ENCODE results near the gene CREB3L2. TPM values are rescaled to one million over a fixed set of nuclear protein-coding genes. Genes with fewer than 3 reads are reported as not detected.

CREB3L2 gene
- polyA plus RNA-seq, 3 donors = 6.9 to 12.9 (median 11.9) TPM

DNA sequence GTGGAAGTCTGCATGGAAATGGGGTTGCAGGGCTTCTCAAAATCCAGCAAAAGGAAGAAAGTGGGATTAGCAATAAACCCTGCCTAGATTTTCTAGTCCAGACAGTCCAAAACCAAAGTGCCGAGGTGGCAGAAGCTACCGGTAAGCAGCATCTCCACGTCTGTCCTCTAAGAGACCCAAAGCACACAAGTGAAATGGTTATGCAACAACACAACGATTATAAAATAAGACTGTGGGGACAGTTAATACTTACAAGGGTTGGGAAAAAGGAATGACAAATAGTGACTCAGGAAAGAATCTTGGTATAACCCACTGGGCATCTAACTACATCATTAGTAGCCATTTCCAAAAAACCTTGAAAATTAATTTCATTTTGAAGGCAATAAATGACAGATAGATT lies 24.7 kb downstream of the CREB3L2 start:
- H3K9me3 ChIP-seq (replicated peaks in 1 of 2; ENCODE audit: control insufficient read depth in 1 of 2, insufficient read depth in 1 of 2, low read length in 2 of 2) = peaks cover under 1 to 1% of the 10 kb centered on the region in 2 donors
- H3K4me2 ChIP-seq (replicated peaks; ENCODE audit: extremely low read depth, low read length, poor library complexity, severe bottlenecking) = no peak overlapping the region
- peaks cover 80% of the 10 kb centered on the region for H3K79me2 ChIP-seq (ENCODE audit: insufficient read depth, low read length)
- H3K36me3 Mint-ChIP-seq = peaks cover 3 to 27% of the 10 kb centered on the region in 2 donors
- H3K4me3 Mint-ChIP-seq = no peak overlapping the region
- no peak overlapping the region for H3K27ac ChIP-seq (ENCODE audit: low read depth in 1 of 2, low read length in 2 of 2)
- TF ChIP-seq, protein P1, sequence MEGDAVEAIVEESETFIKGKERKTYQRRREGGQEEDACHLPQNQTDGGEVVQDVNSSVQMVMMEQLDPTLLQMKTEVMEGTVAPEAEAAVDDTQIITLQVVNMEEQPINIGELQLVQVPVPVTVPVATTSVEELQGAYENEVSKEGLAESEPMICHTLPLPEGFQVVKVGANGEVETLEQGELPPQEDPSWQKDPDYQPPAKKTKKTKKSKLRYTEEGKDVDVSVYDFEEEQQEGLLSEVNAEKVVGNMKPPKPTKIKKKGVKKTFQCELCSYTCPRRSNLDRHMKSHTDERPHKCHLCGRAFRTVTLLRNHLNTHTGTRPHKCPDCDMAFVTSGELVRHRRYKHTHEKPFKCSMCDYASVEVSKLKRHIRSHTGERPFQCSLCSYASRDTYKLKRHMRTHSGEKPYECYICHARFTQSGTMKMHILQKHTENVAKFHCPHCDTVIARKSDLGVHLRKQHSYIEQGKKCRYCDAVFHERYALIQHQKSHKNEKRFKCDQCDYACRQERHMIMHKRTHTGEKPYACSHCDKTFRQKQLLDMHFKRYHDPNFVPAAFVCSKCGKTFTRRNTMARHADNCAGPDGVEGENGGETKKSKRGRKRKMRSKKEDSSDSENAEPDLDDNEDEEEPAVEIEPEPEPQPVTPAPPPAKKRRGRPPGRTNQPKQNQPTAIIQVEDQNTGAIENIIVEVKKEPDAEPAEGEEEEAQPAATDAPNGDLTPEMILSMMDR (IDR thresholded peaks at IDR 0.05) = no peak
- H3K4me3 ChIP-seq (replicated peaks in 1 of 3; ENCODE audit: low read depth in 2 of 3, low read length in 3 of 3) = no peak overlapping the region
- H4K20me1 ChIP-seq (ENCODE audit: insufficient read depth, low read length) = peaks cover 17% of the 10 kb centered on the region
- H3K36me3 ChIP-seq (replicated peaks in 1 of 2; ENCODE audit: control insufficient read depth in 1 of 2, insufficient read depth in 2 of 2, low read length in 2 of 2) = peaks cover 0 to 3% of the 10 kb centered on the region in 2 donors
- no peak overlapping the region for H3K27ac Mint-ChIP-seq
- no CpG with 5 or more reads among the region's 4 CpGs for WGBS (ENCODE audit: insufficient coverage)
- intact Hi-C loops (cut with micrococcal nuclease) = no loop called here
- peaks cover 9 to 10% of the 10 kb centered on the region in 2 donors for H3K4me1 ChIP-seq (ENCODE audit: control insufficient read depth in 1 of 2, insufficient read depth in 2 of 2, low read length in 2 of 2)
- H3K4me1 Mint-ChIP-seq = peaks cover 30% of the 10 kb centered on the region
- H3K27me3 Mint-ChIP-seq (ENCODE audit: low read depth in 3 of 3) = peaks cover 0 to 3% (median 0%) of the 10 kb centered on the region in 3 donors
- no peak for DNase-seq
- H3K27me3 ChIP-seq (ENCODE audit: control insufficient read depth in 2 of 2, insufficient read depth in 2 of 2, low read length in 2 of 2) = no peaks in the 10 kb centered on the region
- H3K9ac ChIP-seq (ENCODE audit: insufficient read depth, low read length, poor library complexity, severe bottlenecking) = no peak overlapping the region
- H2AFZ ChIP-seq (ENCODE audit: insufficient read depth, low read depth, low read length, poor library complexity, severe bottlenecking) = no peak overlapping the region
- peaks cover 0 to 1% (median under 1%) of the 10 kb centered on the region in 7 donors for H3K9me3 Mint-ChIP-seq

DNA sequence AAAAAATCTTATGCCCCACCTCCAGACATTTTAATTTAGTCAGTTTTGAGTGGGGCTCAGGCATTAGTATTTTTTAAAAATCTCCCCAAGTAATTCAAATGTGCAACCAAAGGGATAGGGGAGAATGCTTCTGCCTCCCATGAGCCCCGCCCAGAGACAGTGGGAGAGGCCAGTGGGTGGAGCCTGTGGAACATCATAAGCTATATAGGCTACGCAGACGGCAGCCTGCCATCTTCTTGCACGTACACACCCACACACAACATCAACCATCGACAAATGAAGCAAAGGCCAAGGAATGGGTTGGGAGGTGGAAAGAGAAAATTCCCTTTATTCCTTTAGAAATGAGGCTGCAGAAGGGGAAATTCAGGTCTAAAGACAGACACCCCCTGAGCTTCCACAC lies 25.2 kb downstream of the CREB3L2 start:
- no CpG with 5 or more reads among the region's 5 CpGs for WGBS (ENCODE audit: insufficient coverage)
- no peaks in the 10 kb centered on the region for H3K36me3 ChIP-seq (replicated peaks in 1 of 2; ENCODE audit: control insufficient read depth in 1 of 2, insufficient read depth in 2 of 2, low read length in 2 of 2)
- H3K4me1 Mint-ChIP-seq = peaks cover 27% of the 10 kb centered on the region
- H3K79me2 ChIP-seq (ENCODE audit: insufficient read depth, low read length) = peaks cover 85% of the 10 kb centered on the region
- H4K20me1 ChIP-seq (ENCODE audit: insufficient read depth, low read length) = peaks cover 17% of the 10 kb centered on the region
- peaks cover 0 to 3% (median 0%) of the 10 kb centered on the region in 3 donors for H3K27me3 Mint-ChIP-seq (ENCODE audit: low read depth in 3 of 3)
- peaks cover 0 to 1% (median 0%) of the 10 kb centered on the region in 7 donors for H3K9me3 Mint-ChIP-seq
- no peak overlapping the region for H3K27ac Mint-ChIP-seq
- no peaks in the 10 kb centered on the region for H3K9me3 ChIP-seq (replicated peaks in 1 of 2; ENCODE audit: control insufficient read depth in 1 of 2, insufficient read depth in 1 of 2, low read length in 2 of 2)
- H3K4me3 Mint-ChIP-seq = no peak overlapping the region
- no peaks in the 10 kb centered on the region for H3K27me3 ChIP-seq (ENCODE audit: control insufficient read depth in 2 of 2, insufficient read depth in 2 of 2, low read length in 2 of 2)
- no peak for DNase-seq
- no peak overlapping the region for H3K9ac ChIP-seq (ENCODE audit: insufficient read depth, low read length, poor library complexity, severe bottlenecking)
- H3K4me1 ChIP-seq (ENCODE audit: control insufficient read depth in 1 of 2, insufficient read depth in 2 of 2, low read length in 2 of 2) = peaks cover 4 to 7% of the 10 kb centered on the region in 2 donors
- H3K4me2 ChIP-seq (replicated peaks; ENCODE audit: extremely low read depth, low read length, poor library complexity, severe bottlenecking) = no peak overlapping the region
- TF ChIP-seq, protein P1 (IDR thresholded peaks at IDR 0.05) = no peak
- intact Hi-C loops (cut with micrococcal nuclease) = no loop called here
- H2AFZ ChIP-seq (ENCODE audit: insufficient read depth, low read depth, low read length, poor library complexity, severe bottlenecking) = no peak overlapping the region
- no peak overlapping the region for H3K27ac ChIP-seq (ENCODE audit: low read depth in 1 of 2, low read length in 2 of 2)
- no peak overlapping the region for H3K4me3 ChIP-seq (replicated peaks in 1 of 3; ENCODE audit: low read depth in 2 of 3, low read length in 3 of 3)
- H3K36me3 Mint-ChIP-seq = peaks cover 3 to 27% of the 10 kb centered on the region in 2 donors

Measured in CD14-positive monocyte (primary cell).